Mesenchymal stem cell (in vitro differentiated cells and primary cell): ENCODE data around the gene AUTS2.

Experiments
- DNase-seq: peaks from one replicate; pipeline ENCODE4 v3.0.0-alpha.2; 2013
- H2AFZ ChIP-seq: one replicate; pipeline ENCODE4 v1.6.1; 2013; ENCODE audit warnings: low read depth, mild to moderate bottlenecking, control low read depth, inconsistent platforms, low read length, moderate library complexity
- H2AK5ac ChIP-seq: 2 replicates; pipeline ENCODE4 v1.6.1; 2013; ENCODE audit warnings: low read length, moderate library complexity, mild to moderate bottlenecking, inconsistent platforms; ENCODE audit not compliant: severe bottlenecking
- H2BK120ac ChIP-seq: one replicate; pipeline ENCODE4 v1.6.1; 2013; ENCODE audit warnings: low read depth, mild to moderate bottlenecking, inconsistent platforms, low read length, moderate library complexity
- H2BK12ac ChIP-seq, 2 experiments: one replicate each; pipeline ENCODE4 v1.6.1; 2013; ENCODE audit warnings: inconsistent platforms in 2 of 2, low read length in 2 of 2, mild to moderate bottlenecking in 2 of 2, moderate library complexity in 2 of 2, control low read depth in 1 of 2
- H2BK15ac ChIP-seq: one replicate; pipeline ENCODE4 v1.6.1; 2013; ENCODE audit warnings: mild to moderate bottlenecking, low read depth, inconsistent platforms; ENCODE audit not compliant: poor library complexity, severe bottlenecking
- H2BK5ac ChIP-seq: 2 replicates; pipeline ENCODE4 v1.6.1; 2013; ENCODE audit warnings: low read depth, mild to moderate bottlenecking, low read length, control low read depth, inconsistent platforms; ENCODE audit not compliant: poor library complexity, severe bottlenecking
- H3K14ac ChIP-seq, 2 experiments: one replicate each; pipeline ENCODE4 v1.6.1; 2013; ENCODE audit warnings: inconsistent platforms in 2 of 2, low read length in 2 of 2, control low read depth in 1 of 2, mild to moderate bottlenecking in 1 of 2, moderate library complexity in 1 of 2
- H3K18ac ChIP-seq, 2 experiments: one replicate each; pipeline ENCODE4 v1.6.1; 2013; ENCODE audit warnings: inconsistent platforms in 2 of 2, low read length in 2 of 2, control low read depth in 1 of 2, low read depth in 1 of 2, mild to moderate bottlenecking in 1 of 2
- H3K23ac ChIP-seq, 2 experiments: one replicate each; pipeline ENCODE4 v1.6.1; 2013; ENCODE audit warnings: inconsistent platforms in 2 of 2, low read length in 2 of 2, mild to moderate bottlenecking in 2 of 2, moderate library complexity in 2 of 2, control low read depth in 1 of 2
- H3K27ac ChIP-seq: 2 replicates; pipeline ENCODE4 v1.5.1; 2013; ENCODE audit warnings: mild to moderate bottlenecking, moderate library complexity, low read length, control low read depth, inconsistent platforms; ENCODE audit not compliant: poor library complexity, severe bottlenecking
- H3K27me3 ChIP-seq, 2 experiments: 2 replicates each; pipeline versions ENCODE4 v1.6.1 to v1.7.0; 2013; ENCODE audit warnings: low read length in 2 of 2, mild to moderate bottlenecking in 2 of 2, moderate library complexity in 2 of 2, control low read depth in 1 of 2, inconsistent platforms in 1 of 2; ENCODE audit not compliant: control insufficient read depth in 1 of 2, insufficient read depth in 1 of 2
- H3K36me3 ChIP-seq, 2 experiments: 2 replicates each; pipeline versions ENCODE4 v1.6.1 to v1.7.0; 2013; ENCODE audit warnings: low read length in 2 of 2, control low read depth in 1 of 2, inconsistent platforms in 1 of 2, low read depth in 1 of 2, mild to moderate bottlenecking in 1 of 2; ENCODE audit not compliant: insufficient read depth in 2 of 2, control insufficient read depth in 1 of 2
- H3K4ac ChIP-seq, 2 experiments: one replicate each; pipeline ENCODE4 v1.6.1; 2013; ENCODE audit warnings: inconsistent platforms in 2 of 2, low read length in 2 of 2, mild to moderate bottlenecking in 2 of 2, moderate library complexity in 2 of 2, control low read depth in 1 of 2, low read depth in 1 of 2
- H3K4me1 ChIP-seq: 2 replicates; pipeline ENCODE4 v1.6.1; 2013; ENCODE audit warnings: low read depth, low read length, control low read depth; ENCODE audit not compliant: control insufficient read depth, insufficient read depth
- H3K4me2 ChIP-seq: 2 replicates; pipeline ENCODE4 v1.6.1; 2013; ENCODE audit warnings: low read length, mild to moderate bottlenecking, inconsistent platforms; ENCODE audit not compliant: poor library complexity, severe bottlenecking
- H3K4me3 ChIP-seq, 2 experiments: 2 replicates each; pipeline versions ENCODE4 v1.5.1 to v1.7.0; 2013; ENCODE audit warnings: low read length in 2 of 2, mild to moderate bottlenecking in 2 of 2, control low read depth in 1 of 2, low read depth in 1 of 2; ENCODE audit not compliant: insufficient read depth in 1 of 2
- H3K79me1 ChIP-seq: replicated peaks from 2 replicates; pipeline ENCODE4 v1.6.1; 2013; ENCODE audit warnings: mild to moderate bottlenecking, control low read depth, low read length, inconsistent platforms; ENCODE audit not compliant: poor library complexity, severe bottlenecking
- H3K9ac ChIP-seq: 2 replicates; pipeline ENCODE4 v1.7.0; 2013; ENCODE audit warnings: mild to moderate bottlenecking, low read length, moderate library complexity
- H3K9me3 ChIP-seq: 2 replicates; pipeline ENCODE4 v1.7.0; 2013; ENCODE audit warnings: mild to moderate bottlenecking, low read length; ENCODE audit not compliant: control insufficient read depth
- H4K8ac ChIP-seq: one replicate; pipeline ENCODE4 v1.6.1; 2013; ENCODE audit warnings: inconsistent platforms, mild to moderate bottlenecking, low read length, moderate library complexity
- H4K91ac ChIP-seq: one replicate; pipeline ENCODE4 v1.6.1; 2013; ENCODE audit warnings: mild to moderate bottlenecking, low read length, inconsistent platforms
- WGBS: methylation state at CpG from one replicate; pipeline ENCODE4 v1.1.7; 2013; ENCODE audit warnings: mixed read lengths; 5-methylcytosine and 5-hydroxymethylcytosine counted together

Gene AUTS2

DNA sequence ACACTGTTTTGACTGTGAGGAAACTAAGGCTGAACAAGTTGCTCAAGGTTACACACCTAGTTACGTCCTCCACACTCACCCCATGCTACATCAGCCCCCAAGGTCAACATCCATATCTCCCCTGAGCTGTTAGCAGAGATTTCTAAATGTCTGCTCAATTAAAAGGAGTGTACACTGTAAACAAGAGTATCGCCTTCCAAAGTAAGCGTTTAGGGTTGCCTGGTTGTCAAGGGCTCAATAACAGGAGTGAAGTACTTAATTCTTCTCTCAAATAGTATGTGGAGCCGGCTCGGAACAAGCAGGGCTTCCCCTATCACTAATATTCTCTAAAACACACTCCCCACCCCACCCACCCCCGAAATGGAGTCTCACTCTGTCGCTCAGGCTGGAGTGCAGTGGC is 1120.8 kb downstream of the AUTS2 start:
- H3K4ac ChIP-seq = no peak overlapping the region
- no peak overlapping the region for H3K18ac ChIP-seq
- no peak overlapping the region for H2BK120ac ChIP-seq
- no peak overlapping the region for H2BK5ac ChIP-seq
- no peak overlapping the region for H3K23ac ChIP-seq
- no peak for DNase-seq
- H3K27me3 ChIP-seq = no peaks in the 10 kb centered on the region
- H4K8ac ChIP-seq = no peak overlapping the region
- no peak overlapping the region for H3K14ac ChIP-seq
- H3K4me1 ChIP-seq = peaks cover 3% of the 10 kb centered on the region
- H3K79me1 ChIP-seq = peaks cover 30% of the 10 kb centered on the region
- WGBS = 90% methylated on average over 6 of the region's 7 CpGs
- H3K9ac ChIP-seq = no peak overlapping the region
- no peak overlapping the region for H3K4me3 ChIP-seq
- H3K27ac ChIP-seq = no peak overlapping the region
- H2AFZ ChIP-seq = no peak overlapping the region
- no peak overlapping the region for H2AK5ac ChIP-seq
- H2BK15ac ChIP-seq = no peak overlapping the region
- no peak overlapping the region for H2BK12ac ChIP-seq
- H3K9me3 ChIP-seq = peaks cover 6% of the 10 kb centered on the region
- H3K36me3 ChIP-seq = peaks cover 0 to 3% of the 10 kb centered on the region in 2 experiments
- no peak overlapping the region for H3K4me2 ChIP-seq
- H4K91ac ChIP-seq = no peak overlapping the region

GRCh38 chr7:70720191-70720873 is 1122.1 kb downstream of the AUTS2 start:
- Histone ChIP-seq H2BK5ac (no peak overlapping the region), H2BK12ac (no peak overlapping the region), H3K23ac (no peak overlapping the region), H3K9ac (no peak overlapping the region), H3K27ac (no peak overlapping the region), H3K36me3 (peaks cover 0 to 3% of the 10 kb centered on the region in 2 experiments), H3K4me1 (peaks cover 3% of the 10 kb centered on the region), H3K4me2 (no peak overlapping the region), H2AK5ac (no peak overlapping the region), H3K4me3 (no peak overlapping the region), H3K27me3 (no peaks in the 10 kb centered on the region), H4K91ac (no peak overlapping the region), H3K9me3 (no peaks in the 10 kb centered on the region), H2AFZ (no peak overlapping the region), H3K4ac (no peak overlapping the region), H3K18ac (no peak overlapping the region), H2BK120ac (no peak overlapping the region), H4K8ac (no peak overlapping the region), H3K79me1 (peaks cover 30% of the 10 kb centered on the region), H3K14ac (no peak overlapping the region), H2BK15ac (no peak overlapping the region)
- no peak for DNase-seq
- WGBS = 80% methylated on average over 6 of the region's 7 CpGs

GRCh38 chr7:70721500-70721899 is 1123.2 kb downstream of the AUTS2 start:
- peaks cover 28% of the 10 kb centered on the region for H3K79me1 ChIP-seq
- no peak overlapping the region for H3K9ac ChIP-seq
- no peaks in the 10 kb centered on the region for H3K27me3 ChIP-seq
- H2BK12ac ChIP-seq = no peak overlapping the region
- H2BK120ac ChIP-seq = no peak overlapping the region
- no peak overlapping the region for H4K91ac ChIP-seq
- no peak overlapping the region for H3K23ac ChIP-seq
- peaks cover 3% of the 10 kb centered on the region for H3K4me1 ChIP-seq
- DNase-seq = no peak
- H3K4ac ChIP-seq = no peak overlapping the region
- peaks cover 0 to 3% of the 10 kb centered on the region in 2 experiments for H3K36me3 ChIP-seq
- no peak overlapping the region for H3K4me2 ChIP-seq
- H2AK5ac ChIP-seq = no peak overlapping the region
- H3K14ac ChIP-seq = no peak overlapping the region
- no peak overlapping the region for H3K27ac ChIP-seq
- H2BK5ac ChIP-seq = no peak overlapping the region
- H3K9me3 ChIP-seq = no peaks in the 10 kb centered on the region
- no peak overlapping the region for H2AFZ ChIP-seq
- H3K4me3 ChIP-seq = no peak overlapping the region
- H2BK15ac ChIP-seq = no peak overlapping the region
- H3K18ac ChIP-seq = no peak overlapping the region
- 67% methylated on average over 1 of the region's 1 CpG for WGBS
- no peak overlapping the region for H4K8ac ChIP-seq

- Histone ChIP-seq H2BK12ac (no peak overlapping the region), H2BK120ac (no peak overlapping the region), H4K91ac (no peak overlapping the region), H2AFZ (no peak overlapping the region), H3K36me3 (peaks cover 0 to 3% of the 10 kb centered on the region in 2 experiments), H3K4me2 (no peak overlapping the region), H3K9me3 (no peaks in the 10 kb centered on the region), H3K4ac (no peak overlapping the region), H2AK5ac (no peak overlapping the region), H2BK15ac (no peak overlapping the region), H4K8ac (no peak overlapping the region), H3K79me1 (peaks cover 27% of the 10 kb centered on the region), H3K23ac (no peak overlapping the region), H3K4me1 (no peaks in the 10 kb centered on the region), H3K27ac (no peak overlapping the region), H3K18ac (no peak overlapping the region), H3K27me3 (no peaks in the 10 kb centered on the region), H3K4me3 (no peak overlapping the region), H3K9ac (no peak overlapping the region), H2BK5ac (no peak overlapping the region), H3K14ac (no peak overlapping the region)
- no peak for DNase-seq
- 99% methylated on average over 3 of the region's 5 CpGs for WGBS
These were observed 1125.1 kb downstream of the AUTS2 start for GRCh38 chr7:70723339-70723738.
